NT2/D1 (cell line): ENCODE measurements around the gene NME7.

Source experiments
- SUZ12 ChIP-seq: IDR thresholded peaks from 2 replicates; pipeline ENCODE4 v1.6.1; 2011; ENCODE audit not compliant: insufficient read length, insufficient read depth; ENCODE audit errors: extremely low read depth
- YY1 ChIP-seq: IDR thresholded peaks from 2 replicates; pipeline ENCODE4 v1.6.1; 2011; ENCODE audit not compliant: insufficient read length, insufficient read depth
- ZNF274 ChIP-seq: IDR thresholded peaks from 2 replicates; pipeline ENCODE4 v1.6.1; 2011; ENCODE audit warnings: mild to moderate bottlenecking, low read depth, low read length

DNA sequence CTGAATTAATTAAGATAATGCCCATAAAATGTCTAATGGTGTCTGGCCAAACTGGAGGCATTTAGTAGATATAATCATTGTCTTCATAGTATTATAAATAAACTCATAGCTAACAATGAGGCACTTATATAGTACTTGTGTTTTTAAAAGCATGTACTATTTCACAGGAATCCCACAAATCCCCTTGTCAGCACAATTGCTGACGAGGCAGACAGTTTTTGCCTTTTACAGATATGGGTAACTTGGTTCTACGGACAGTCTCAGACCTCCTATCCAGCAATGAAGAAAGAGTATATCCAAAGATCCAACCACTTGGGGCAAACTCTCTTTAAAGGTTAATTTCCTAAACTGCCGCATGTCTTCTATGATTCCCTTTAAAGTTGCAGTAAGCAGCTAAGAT lies 187.4 kb downstream of the NME7 start:
- TF ChIP-seq SUZ12 = no peak
- TF ChIP-seq YY1 = no peak
- no peak for TF ChIP-seq ZNF274
